Endodermal cell (in vitro differentiated cells): ENCODE measurements around the gene CYP46A1. TPM values are rescaled to one million over a fixed set of nuclear protein-coding genes. Genes with fewer than 3 reads are reported as not detected.
"Not testable (repeated sequence)": the region's sequence is repeated elsewhere in the genome, so short reads cannot be mapped to it uniquely, and the experiment has no call there.

Experiments
- DNase-seq: peaks from one replicate; pipeline ENCODE4 v3.0.0-alpha.2; 2017
- H3K27ac ChIP-seq: 2 replicates; pipeline ENCODE4 v1.5.1; 2013; ENCODE audit warnings: mild to moderate bottlenecking, low read depth, low read length, moderate library complexity
- H3K27me3 ChIP-seq: 2 replicates; pipeline ENCODE4 v1.6.1; 2013; ENCODE audit warnings: mild to moderate bottlenecking, low read length, moderate library complexity; ENCODE audit not compliant: insufficient read depth, control insufficient read depth, poor library complexity, severe bottlenecking
- H3K36me3 ChIP-seq: 2 replicates; pipeline ENCODE4 v1.7.0; 2013; ENCODE audit warnings: mild to moderate bottlenecking, low read length, moderate library complexity; ENCODE audit not compliant: control insufficient read depth, insufficient read depth
- H3K4me1 ChIP-seq: one replicate; pipeline ENCODE4 v1.7.0; 2013; ENCODE audit warnings: low read length; ENCODE audit not compliant: control insufficient read depth, insufficient read depth
- H3K4me3 ChIP-seq: 2 replicates; pipeline ENCODE4 v1.5.1; 2013; ENCODE audit warnings: mild to moderate bottlenecking, low read length, moderate library complexity
- H3K9ac ChIP-seq: 2 replicates; pipeline ENCODE4 v1.6.1; 2013; ENCODE audit warnings: mild to moderate bottlenecking, low read length, moderate library complexity; ENCODE audit not compliant: poor library complexity, severe bottlenecking; ENCODE audit errors: extremely low read depth
- H3K9me3 ChIP-seq: 2 replicates; pipeline ENCODE4 v1.6.1; 2013; ENCODE audit warnings: mild to moderate bottlenecking, low read length, moderate library complexity; ENCODE audit not compliant: control insufficient read depth
- H3K27ac Mint-ChIP-seq: 2 replicates; pipeline ENCODE4 v1.8.0; 2020; ENCODE audit warnings: mixed read lengths
- H3K27me3 Mint-ChIP-seq: 2 replicates; pipeline ENCODE4 v1.8.0; 2021; ENCODE audit warnings: mild to moderate bottlenecking, mixed read lengths; ENCODE audit not compliant: insufficient read depth
- H3K36me3 Mint-ChIP-seq: 2 replicates; pipeline ENCODE4 v1.8.0; 2020; ENCODE audit warnings: low read depth, mixed read lengths
- H3K4me1 Mint-ChIP-seq: 2 replicates; pipeline ENCODE4 v1.8.0; 2020; ENCODE audit warnings: mixed read lengths
- H3K4me3 Mint-ChIP-seq: 2 replicates; pipeline ENCODE4 v1.8.0; 2020; ENCODE audit warnings: mild to moderate bottlenecking, moderate library complexity, mixed read lengths
- H3K9me3 Mint-ChIP-seq: 2 replicates; pipeline ENCODE4 v1.8.0; 2020; ENCODE audit warnings: mild to moderate bottlenecking, mixed read lengths
- WGBS, 2 experiments: methylation state at CpG; one replicate each; pipeline versions ENCODE4 v1.1.5 to v1.1.7; 2013; ENCODE audit warnings: missing lambda C conversion rate in 2 of 2, mixed read lengths in 1 of 2; ENCODE audit not compliant: insufficient coverage in 1 of 2, insufficient read length in 1 of 2; 5-methylcytosine and 5-hydroxymethylcytosine counted together
- total RNA-seq, 2 donors: library from RNA; stranded (reverse); fragmentation: NEBNext Ultra II Directional in 1 of 2; extraction: Animal tissue kit (Norgen Biotek cat#: 25700) in 1 of 2; gene quantifications; 2 replicates in 1 of 2; 3 replicates in 1 of 2; pipeline ENCODE4 v1.2.1, GENCODE V29; 2021
- TF ChIP-seq, protein P1 (sequence below): fragments of 200-600 bp; sonication (generic); conservative IDR thresholded peaks from 2 replicates; pipeline ENCODE4 v1.5.0; 2021; ENCODE audit warnings: antibody characterized with exemption, mild to moderate bottlenecking

The CYP46A1 gene
- total RNA-seq, 2 donors from 2014 or later, result 0.55 to 0.57 TPM

GRCh38 chr14:99759546-99759925, 75.4 kb downstream of the CYP46A1 start:
- TF ChIP-seq, protein P1, sequence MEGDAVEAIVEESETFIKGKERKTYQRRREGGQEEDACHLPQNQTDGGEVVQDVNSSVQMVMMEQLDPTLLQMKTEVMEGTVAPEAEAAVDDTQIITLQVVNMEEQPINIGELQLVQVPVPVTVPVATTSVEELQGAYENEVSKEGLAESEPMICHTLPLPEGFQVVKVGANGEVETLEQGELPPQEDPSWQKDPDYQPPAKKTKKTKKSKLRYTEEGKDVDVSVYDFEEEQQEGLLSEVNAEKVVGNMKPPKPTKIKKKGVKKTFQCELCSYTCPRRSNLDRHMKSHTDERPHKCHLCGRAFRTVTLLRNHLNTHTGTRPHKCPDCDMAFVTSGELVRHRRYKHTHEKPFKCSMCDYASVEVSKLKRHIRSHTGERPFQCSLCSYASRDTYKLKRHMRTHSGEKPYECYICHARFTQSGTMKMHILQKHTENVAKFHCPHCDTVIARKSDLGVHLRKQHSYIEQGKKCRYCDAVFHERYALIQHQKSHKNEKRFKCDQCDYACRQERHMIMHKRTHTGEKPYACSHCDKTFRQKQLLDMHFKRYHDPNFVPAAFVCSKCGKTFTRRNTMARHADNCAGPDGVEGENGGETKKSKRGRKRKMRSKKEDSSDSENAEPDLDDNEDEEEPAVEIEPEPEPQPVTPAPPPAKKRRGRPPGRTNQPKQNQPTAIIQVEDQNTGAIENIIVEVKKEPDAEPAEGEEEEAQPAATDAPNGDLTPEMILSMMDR, result no peak
- Histone ChIP-seq H3K9ac (no peak overlapping the region), H3K9me3 (no peaks in the 10 kb centered on the region), H3K4me1 (no peaks in the 10 kb centered on the region), H3K27ac (no peak overlapping the region), H3K4me3 (no peak overlapping the region), H3K36me3 (no peaks in the 10 kb centered on the region), H3K27me3 (no peaks in the 10 kb centered on the region)
- Mint-ChIP-seq H3K4me3 (no peak overlapping the region), H3K36me3 (no peaks in the 10 kb centered on the region), H3K27ac (no peak overlapping the region), H3K27me3 (peaks cover 14% of the 10 kb centered on the region), H3K9me3 (peaks cover 1% of the 10 kb centered on the region), H3K4me1 (peaks cover 11% of the 10 kb centered on the region)
- WGBS, 2 experiments, result 90 to 91% methylated on average over 6 to 9 of the region's 9 CpGs
- no peak for DNase-seq

GRCh38 chr14:99760817-99761216, 76.7 kb downstream of the CYP46A1 start:
- TF ChIP-seq, protein P1, result no peak
- no peak for DNase-seq
- H3K27ac Mint-ChIP-seq, result no peak overlapping the region
- Histone ChIP-seq H3K27me3 (no peaks in the 10 kb centered on the region), H3K36me3 (no peaks in the 10 kb centered on the region), H3K9me3 (no peaks in the 10 kb centered on the region), H3K4me3 (no peak overlapping the region), H3K27ac (no peak overlapping the region), H3K9ac (no peak overlapping the region), H3K4me1 (no peaks in the 10 kb centered on the region)
- H3K36me3 Mint-ChIP-seq, result no peaks in the 10 kb centered on the region
- 95 to 97% methylated on average over 3 to 5 of the region's 5 CpGs for WGBS, 2 experiments
- peaks cover 1% of the 10 kb centered on the region for H3K9me3 Mint-ChIP-seq
- H3K4me1 Mint-ChIP-seq, result peaks cover 11% of the 10 kb centered on the region
- H3K27me3 Mint-ChIP-seq, result peaks cover 15% of the 10 kb centered on the region
- H3K4me3 Mint-ChIP-seq, result no peak overlapping the region

GRCh38 chr14:99762911-99763310, 78.8 kb downstream of the CYP46A1 start:
- H3K9ac ChIP-seq, H3K4me1 ChIP-seq, DNase-seq, H3K4me3 ChIP-seq, H3K4me3 Mint-ChIP-seq, H3K27me3 ChIP-seq, H3K27ac Mint-ChIP-seq, H3K27ac ChIP-seq, H3K9me3 Mint-ChIP-seq, H3K36me3 Mint-ChIP-seq, H3K9me3 ChIP-seq, H3K36me3 ChIP-seq: not testable (repeated sequence)
- WGBS, 2 experiments, result 80 to 96% methylated on average over 1 to 4 of the region's 4 CpGs
- H3K4me1 Mint-ChIP-seq, result peaks cover 11% of the 10 kb centered on the region
- peaks cover 20% of the 10 kb centered on the region for H3K27me3 Mint-ChIP-seq
